AG10803 (cell line): ENCODE measurements around the gene GPR83.

Source experiments
- DNase-seq: peaks from one replicate; pipeline ENCODE4 v3.0.0; 2010; ENCODE audit warnings: low read depth
- H3K4me3 ChIP-seq: 2 replicates; pipeline ENCODE4 v1.5.1; 2011; ENCODE audit warnings: mild to moderate bottlenecking, low read length, control low read depth
- TF ChIP-seq, protein P1 (sequence below): conservative IDR thresholded peaks from 2 replicates; pipeline ENCODE4 v1.5.1; 2011; ENCODE audit warnings: mild to moderate bottlenecking, low read length, control low read depth, inconsistent platforms

The GPR83 gene

DNA sequence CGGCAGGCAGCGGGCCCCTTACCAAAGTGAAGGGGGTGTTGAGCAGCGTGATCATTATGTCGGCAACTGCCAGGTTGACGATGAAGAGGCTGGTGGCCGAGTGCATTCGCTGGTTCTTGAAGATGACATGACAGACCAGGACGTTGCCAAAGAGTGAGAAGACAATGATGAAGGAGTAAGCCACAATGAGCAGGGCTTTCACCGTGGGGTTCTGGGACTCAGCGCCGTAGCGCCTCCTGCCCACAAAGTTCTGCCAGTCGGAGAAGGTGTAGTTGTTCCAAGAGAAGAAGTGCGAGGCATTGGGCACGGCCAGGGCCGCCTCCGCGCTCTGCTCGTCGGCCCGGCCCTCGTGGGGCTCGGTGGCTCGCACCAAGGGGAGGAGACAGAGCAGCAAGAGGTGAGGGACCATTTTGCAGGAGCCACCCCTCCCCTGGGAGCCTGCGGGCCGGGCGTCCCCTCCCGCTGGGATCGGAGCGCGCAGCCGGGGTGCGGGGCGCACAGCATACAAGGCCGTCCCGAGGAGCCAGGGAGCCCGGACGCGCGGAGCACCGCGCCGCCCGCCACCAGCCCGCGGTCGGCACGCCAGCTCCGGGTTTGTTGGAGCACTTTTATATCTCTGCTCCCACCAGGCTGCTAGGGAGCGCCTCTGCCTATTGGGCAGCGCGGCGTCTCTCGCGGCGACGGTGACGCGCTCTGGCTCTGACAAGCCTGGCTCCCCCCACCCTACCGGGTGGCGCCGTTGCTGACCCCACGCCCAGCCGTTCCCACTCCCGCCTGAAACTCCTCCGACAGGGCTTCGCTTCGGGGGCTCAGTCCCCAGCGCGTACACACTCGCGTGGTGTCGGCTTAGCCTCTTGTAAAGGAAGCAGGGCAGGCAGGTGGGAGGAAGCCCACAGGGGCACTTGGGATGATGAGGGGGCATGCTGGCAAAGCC is at the start of gene GPR83:
Gene GPR83 (minus strand): TSS at position 581 of the 934 bp plus-strand sequence. CDS start 172 bp downstream, at position 409.
- H3K4me3 ChIP-seq, result peak within 1 kb of the TSS; percentile 54
- TF ChIP-seq, protein P1, sequence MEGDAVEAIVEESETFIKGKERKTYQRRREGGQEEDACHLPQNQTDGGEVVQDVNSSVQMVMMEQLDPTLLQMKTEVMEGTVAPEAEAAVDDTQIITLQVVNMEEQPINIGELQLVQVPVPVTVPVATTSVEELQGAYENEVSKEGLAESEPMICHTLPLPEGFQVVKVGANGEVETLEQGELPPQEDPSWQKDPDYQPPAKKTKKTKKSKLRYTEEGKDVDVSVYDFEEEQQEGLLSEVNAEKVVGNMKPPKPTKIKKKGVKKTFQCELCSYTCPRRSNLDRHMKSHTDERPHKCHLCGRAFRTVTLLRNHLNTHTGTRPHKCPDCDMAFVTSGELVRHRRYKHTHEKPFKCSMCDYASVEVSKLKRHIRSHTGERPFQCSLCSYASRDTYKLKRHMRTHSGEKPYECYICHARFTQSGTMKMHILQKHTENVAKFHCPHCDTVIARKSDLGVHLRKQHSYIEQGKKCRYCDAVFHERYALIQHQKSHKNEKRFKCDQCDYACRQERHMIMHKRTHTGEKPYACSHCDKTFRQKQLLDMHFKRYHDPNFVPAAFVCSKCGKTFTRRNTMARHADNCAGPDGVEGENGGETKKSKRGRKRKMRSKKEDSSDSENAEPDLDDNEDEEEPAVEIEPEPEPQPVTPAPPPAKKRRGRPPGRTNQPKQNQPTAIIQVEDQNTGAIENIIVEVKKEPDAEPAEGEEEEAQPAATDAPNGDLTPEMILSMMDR, result no peak
- DNase-seq, result no peak

DNA sequence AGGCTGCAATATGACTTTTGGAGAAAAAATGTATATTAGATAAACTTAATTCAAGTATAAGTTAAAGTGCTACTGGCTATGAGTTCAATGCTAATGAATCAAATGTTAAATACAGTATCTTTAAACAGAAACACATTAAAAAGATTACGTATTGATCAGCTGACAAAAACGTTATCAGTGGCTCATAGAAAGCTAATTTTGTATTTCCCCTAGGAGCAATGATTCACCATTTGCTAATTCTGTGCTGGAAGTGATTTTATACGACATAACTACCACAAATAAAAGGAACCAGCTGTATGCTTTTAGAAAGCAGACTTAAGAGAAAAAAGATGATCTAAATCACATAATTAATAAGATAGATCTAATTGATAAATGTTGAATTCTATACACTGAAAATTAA is 48.8 kb upstream of the GPR83 start:
- DNase-seq, result peak; percentile 35
- H3K4me3 ChIP-seq, result no peak overlapping the region
- TF ChIP-seq, protein P1, result no peak

DNA sequence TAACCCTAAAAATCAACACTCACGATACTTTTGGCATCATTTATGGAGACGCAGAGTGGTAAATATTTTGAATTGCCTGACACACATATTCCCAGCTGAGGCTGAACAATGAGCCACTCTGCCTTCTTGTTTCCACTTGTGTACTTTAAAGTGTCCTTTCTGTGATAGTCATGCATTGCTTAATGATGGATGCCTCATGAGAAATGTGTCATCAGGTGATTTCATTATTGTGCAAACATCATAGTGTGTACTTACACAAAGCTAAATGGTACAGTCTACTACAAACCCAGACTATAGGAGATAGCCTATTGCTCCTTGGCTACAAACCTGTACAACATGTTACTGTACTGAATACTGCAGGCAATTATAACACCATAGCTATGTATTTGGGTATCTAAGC is 48.2 kb upstream of the GPR83 start:
- TF ChIP-seq, protein P1, result no peak
- DNase-seq, result peak; percentile 77
- H3K4me3 ChIP-seq, result no peak overlapping the region

DNA sequence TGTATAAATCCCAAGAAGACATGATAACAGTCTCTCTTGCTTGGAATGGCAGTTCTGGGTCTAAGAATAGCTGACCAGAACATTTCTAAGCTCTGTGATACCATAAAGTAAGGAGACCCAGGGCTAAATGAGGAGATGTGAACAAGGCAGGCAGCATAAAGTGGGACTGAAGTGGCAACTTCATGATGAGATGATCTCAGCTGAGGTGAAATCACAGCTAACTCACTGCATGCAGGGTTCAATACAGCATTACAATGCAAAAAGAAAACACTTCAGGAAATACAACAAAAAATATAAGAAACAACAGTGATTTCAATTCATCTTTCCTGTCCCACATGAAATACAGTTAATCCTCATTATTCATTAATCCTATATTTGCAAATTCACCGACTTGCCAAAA is 47.8 kb upstream of the GPR83 start:
- TF ChIP-seq, protein P1, result no peak
- DNase-seq, result no peak
- no peak overlapping the region for H3K4me3 ChIP-seq

DNA sequence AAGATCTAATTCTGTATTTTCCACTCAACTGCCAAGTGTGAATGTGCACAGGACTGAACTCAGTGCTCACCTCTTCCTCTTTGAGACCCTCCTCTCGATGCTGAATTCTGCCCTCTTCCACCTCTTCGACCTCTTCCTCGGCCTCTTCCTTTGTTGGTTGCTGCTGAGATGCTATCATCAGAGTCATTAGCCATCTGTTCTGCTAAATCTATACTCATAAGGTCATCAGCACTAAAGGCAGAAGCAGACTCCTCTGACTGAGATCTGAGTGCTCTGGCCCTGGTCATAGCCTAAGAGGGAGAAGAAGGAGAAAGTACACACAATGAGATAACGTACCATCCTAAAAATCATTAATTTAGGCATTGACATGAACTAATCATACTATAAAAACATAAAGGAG is 45.9 kb upstream of the GPR83 start:
- no peak for DNase-seq
- H3K4me3 ChIP-seq, result no peak overlapping the region
- TF ChIP-seq, protein P1, result no peak

DNA sequence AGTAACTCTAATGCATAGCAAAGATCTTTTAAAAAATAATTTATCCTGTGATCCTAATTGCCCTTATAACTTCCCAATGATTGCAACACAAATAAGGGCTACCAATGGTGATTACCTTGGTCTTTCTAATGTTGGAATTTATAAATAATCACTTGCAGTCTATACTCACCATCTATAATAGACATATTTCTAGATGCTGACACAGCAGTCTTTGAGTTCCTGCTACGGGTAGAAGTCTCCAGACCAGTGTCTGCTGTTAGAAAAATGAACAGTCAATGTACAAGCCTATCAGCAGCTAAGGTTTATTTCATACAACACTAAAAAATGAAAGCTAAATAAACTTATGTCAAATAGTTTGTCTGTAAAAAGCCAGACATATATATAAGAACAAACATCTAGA is 44.4 kb upstream of the GPR83 start:
- H3K4me3 ChIP-seq, result no peak overlapping the region
- TF ChIP-seq, protein P1, result no peak
- DNase-seq, result no peak

DNA sequence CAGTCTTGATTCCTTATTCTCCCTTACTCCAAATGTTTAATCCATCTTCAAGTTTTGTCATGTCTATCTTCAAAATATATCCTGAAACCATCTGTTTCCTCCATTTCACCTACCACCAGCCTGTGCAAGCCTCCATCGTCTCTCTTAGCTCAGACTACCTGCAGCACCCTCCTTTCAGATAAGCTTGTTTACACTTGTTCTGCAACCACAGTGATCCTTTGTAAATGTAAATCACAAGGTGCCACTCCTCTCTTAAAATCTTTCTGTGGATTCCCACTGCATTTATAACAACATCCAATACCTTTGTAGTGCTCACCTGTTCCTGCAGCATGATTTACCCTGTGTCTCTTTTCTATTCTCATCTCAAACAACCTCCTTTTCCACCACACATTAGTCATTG is 31.8 kb upstream of the GPR83 start:
- TF ChIP-seq, protein P1, result no peak
- no peak overlapping the region for H3K4me3 ChIP-seq
- DNase-seq, result no peak
